Naive thymus-derived CD4-positive, alpha-beta T cell (primary cell): ENCODE data around the gene LYZL1. TPM values are rescaled to one million over a fixed set of nuclear protein-coding genes. Genes with fewer than 3 reads are reported as not detected.
"Not testable (repeated sequence)": the region's sequence is repeated elsewhere in the genome, so short reads cannot be mapped to it uniquely, and the experiment has no call there.

Source experiments
- ATAC-seq: fragments of 150-1000 bp; cut with Tn5 transposase; 2 replicates; pipeline ENCODE4 v1.10.0; 2021; ENCODE audit warnings: mild to moderate bottlenecking, moderate library complexity
- CTCF ChIA-PET: fragments of 350-600 bp; sonication (Branson Sonifier 250); formaldehyde crosslinking; loops from one replicate; lab custom pipeline; 2021; ENCODE audit warnings: antibody characterized with exemption; lab: Charles Lee
- POLR2A ChIA-PET: fragments of 350-600 bp; sonication (Branson Sonifier 250); formaldehyde crosslinking; loops from one replicate; lab custom pipeline; 2021; ENCODE audit warnings: antibody characterized with exemption, inconsistent platforms; lab: Charles Lee
- DNase-seq, 9 donors: peaks; one replicate each; pipeline versions ENCODE4 v3.0.0 to v3.0.0-alpha.2; 2020 to 2022; ENCODE audit warnings: mixed read lengths in 1 of 9
- H3K27ac ChIP-seq: one replicate; pipeline ENCODE4 v1.7.0; 2013; ENCODE audit warnings: mild to moderate bottlenecking, low read depth, low read length, moderate library complexity
- H3K27me3 ChIP-seq, 2 donors: one replicate each; pipeline ENCODE4 v1.7.0; 2013; ENCODE audit warnings: low read length in 2 of 2, mild to moderate bottlenecking in 2 of 2, moderate library complexity in 2 of 2; ENCODE audit not compliant: control insufficient read depth in 2 of 2, insufficient read depth in 2 of 2
- H3K36me3 ChIP-seq, 3 experiments: 1 replicate in 2 of 3; 2 replicates in 1 of 3; pipeline ENCODE4 v1.7.0; 2013; ENCODE audit warnings: low read length in 3 of 3, mild to moderate bottlenecking in 3 of 3, moderate library complexity in 1 of 3; ENCODE audit not compliant: insufficient read depth in 3 of 3, control insufficient read depth in 2 of 3
- H3K4me1 ChIP-seq, 2 donors: one replicate each; pipeline ENCODE4 v1.7.0; 2013; ENCODE audit warnings: low read length in 2 of 2, mild to moderate bottlenecking in 2 of 2, moderate library complexity in 1 of 2; ENCODE audit not compliant: control insufficient read depth in 2 of 2, insufficient read depth in 2 of 2
- H3K4me3 ChIP-seq: 2 replicates; pipeline ENCODE4 v1.7.0; 2013; ENCODE audit warnings: mild to moderate bottlenecking, low read length
- H3K9me3 ChIP-seq, 3 experiments: 1 replicate in 2 of 3; 2 replicates in 1 of 3; pipeline ENCODE4 v1.7.0; 2013; ENCODE audit warnings: low read length in 3 of 3; ENCODE audit not compliant: control insufficient read depth in 2 of 3
- H3K27ac Mint-ChIP-seq, 9 donors: one replicate each; pipeline ENCODE4 v1.8.0; 2020 to 2022; ENCODE audit warnings: mixed read lengths in 9 of 9, mild to moderate bottlenecking in 8 of 9, moderate library complexity in 5 of 9, inconsistent platforms in 2 of 9
- H3K27me3 Mint-ChIP-seq, 5 donors: one replicate each; pipeline ENCODE4 v1.8.0; 2021 to 2022; ENCODE audit warnings: mixed read lengths in 5 of 5, mild to moderate bottlenecking in 1 of 5
- H3K36me3 Mint-ChIP-seq, 5 donors: one replicate each; pipeline ENCODE4 v1.8.0; 2020 to 2022; ENCODE audit warnings: mixed read lengths in 5 of 5, mild to moderate bottlenecking in 3 of 5, inconsistent platforms in 1 of 5
- H3K4me1 Mint-ChIP-seq, 7 donors: one replicate each; pipeline ENCODE4 v1.8.0; 2020 to 2022; ENCODE audit warnings: mixed read lengths in 7 of 7, mild to moderate bottlenecking in 3 of 7, inconsistent platforms in 1 of 7
- H3K4me3 Mint-ChIP-seq, 10 donors: one replicate each; pipeline ENCODE4 v1.8.0; 2020 to 2022; ENCODE audit warnings: mild to moderate bottlenecking in 10 of 10, mixed read lengths in 10 of 10, moderate library complexity in 6 of 10, inconsistent platforms in 2 of 10
- H3K9me3 Mint-ChIP-seq, 11 donors: one replicate each; pipeline ENCODE4 v1.8.0; 2020 to 2022; ENCODE audit warnings: mixed read lengths in 11 of 11, mild to moderate bottlenecking in 4 of 11, inconsistent platforms in 1 of 11, moderate library complexity in 1 of 11
- intact Hi-C, 2 donors: fragments of 100-400 bp; cut with micrococcal nuclease; formaldehyde crosslinking; loops; one replicate each; pipeline ENCODE4 v1.15.1; 2023
- polyA plus RNA-seq, 2 donors: library from polyadenylated mRNA; unstranded; fragments of 300-500 nt; fragmentation: Illumina TruSeq; gene quantifications; one replicate each; pipeline ENCODE4 v1.2.3, GENCODE V29; 2021
- total RNA-seq, 6 experiments: library from RNA in 5 of 6; stranded (reverse) in 5 of 6; gene quantifications; 1 replicate in 5 of 6; 2 replicates in 1 of 6; pipeline ENCODE4 v1.2.3 and lab custom pipeline; 2021 to 2026

The LYZL1 gene
- total and polyA plus RNA-seq, 7 experiments from 2014 or later = not detected

GRCh38 chr10:29317027-29317420 lies 28.2 kb downstream of the LYZL1 start:
- CTCF ChIA-PET = no interaction called here
- intact Hi-C loops = no loop called here

GRCh38 chr10:29317423-29318021 lies 28.7 kb downstream of the LYZL1 start:
- Mint-ChIP-seq H3K4me3 (no peak overlapping the region), H3K36me3 (no peaks in the 10 kb centered on the region), H3K4me1 (peaks cover 5 to 11% (median 6%) of the 10 kb centered on the region in 7 donors), H3K9me3 (peaks cover 0 to 3% (median 0%) of the 10 kb centered on the region in 11 donors), H3K27ac (no peak overlapping the region), H3K27me3 (peaks cover 12 to 43% (median 36%) of the 10 kb centered on the region in 5 donors)
- intact Hi-C loops = no loop called here
- Histone ChIP-seq H3K27ac (no peak overlapping the region), H3K36me3 (no peaks in the 10 kb centered on the region), H3K4me3 (no peak overlapping the region), H3K27me3 (no peaks in the 10 kb centered on the region), H3K9me3 (no peaks in the 10 kb centered on the region), H3K4me1 (no peaks in the 10 kb centered on the region)
- POLR2A ChIA-PET = no interaction called here
- CTCF ChIA-PET = no interaction called here
- DNase-seq (no peak), ATAC-seq (no peak)

More at GRCh38 chr10:29317027-29317420, 28.2 kb downstream of the LYZL1 start:
- POLR2A ChIA-PET = no interaction called here
- Histone ChIP-seq H3K27me3 (no peaks in the 10 kb centered on the region), H3K9me3 (no peaks in the 10 kb centered on the region), H3K36me3 (no peaks in the 10 kb centered on the region), H3K4me1 (no peaks in the 10 kb centered on the region), H3K4me3 (no peak overlapping the region), H3K27ac (no peak overlapping the region)
- Mint-ChIP-seq H3K4me3 (no peak overlapping the region), H3K27ac (no peak overlapping the region), H3K27me3 (peaks cover 12 to 45% (median 38%) of the 10 kb centered on the region in 5 donors), H3K9me3 (peaks cover 0 to 3% (median 0%) of the 10 kb centered on the region in 11 donors), H3K4me1 (peaks cover 5 to 11% (median 6%) of the 10 kb centered on the region in 7 donors), H3K36me3 (no peaks in the 10 kb centered on the region)
- no peak for ATAC-seq
- DNase-seq = no peak

GRCh38 chr10:29318141-29319071 lies 29.5 kb downstream of the LYZL1 start:
- H3K27me3 ChIP-seq, H3K4me3 ChIP-seq, H3K36me3 Mint-ChIP-seq, H3K36me3 ChIP-seq, CTCF ChIA-PET, intact Hi-C loops, H3K27ac ChIP-seq, H3K9me3 ChIP-seq, DNase-seq, POLR2A ChIA-PET, H3K4me1 ChIP-seq, H3K9me3 Mint-ChIP-seq, H3K27ac Mint-ChIP-seq: not testable (repeated sequence)
- H3K27me3 Mint-ChIP-seq = peaks cover 15 to 46% (median 33%) of the 10 kb centered on the region in 5 donors
- H3K4me3 Mint-ChIP-seq = peak overlapping the region in 6 of 10 donors; percentile 3 to 41 (median 14)
- peaks cover 5 to 11% (median 6%) of the 10 kb centered on the region in 7 donors for H3K4me1 Mint-ChIP-seq
- peak; percentile 57 for ATAC-seq

DNA sequence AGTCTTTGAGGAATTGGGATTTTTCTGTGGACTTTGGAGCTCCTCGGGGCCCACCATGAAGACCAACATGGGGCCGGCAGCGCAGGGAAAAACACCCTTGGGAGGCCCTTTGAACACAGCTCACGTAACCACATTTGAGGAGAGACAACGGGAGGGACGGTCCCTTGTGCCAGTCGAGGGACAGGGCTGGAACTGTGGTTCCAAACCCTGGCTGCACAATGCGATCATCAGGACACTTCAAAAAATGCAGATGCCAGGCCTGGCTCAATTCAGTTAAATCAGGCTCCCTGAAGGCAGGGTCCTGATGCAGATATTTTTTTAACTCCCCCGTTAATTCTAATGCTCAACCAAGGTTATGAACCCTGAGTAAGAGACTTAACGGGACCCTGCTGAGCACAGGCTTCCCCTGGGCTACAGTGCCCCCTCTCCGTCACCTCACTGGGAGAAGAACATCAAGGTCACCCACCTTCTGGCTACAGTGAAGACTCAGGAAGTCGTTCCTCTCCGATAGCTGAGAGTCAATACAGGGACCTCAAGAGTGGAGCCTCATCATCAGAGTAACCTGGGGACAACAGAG lies 30.4 kb downstream of the LYZL1 start:
- ATAC-seq (no peak), DNase-seq (no peak)
- no peaks in the 10 kb centered on the region for H3K36me3 Mint-ChIP-seq
- no peak overlapping the region for H3K27ac ChIP-seq
- H3K27ac Mint-ChIP-seq = no peak overlapping the region
- intact Hi-C loops = no loop called here
- peaks cover 16 to 43% (median 33%) of the 10 kb centered on the region in 5 donors for H3K27me3 Mint-ChIP-seq
- ChIA-PET POLR2A (no interaction called here), CTCF (no interaction called here)
- H3K9me3 Mint-ChIP-seq = no peaks in the 10 kb centered on the region
- no peaks in the 10 kb centered on the region for H3K36me3 ChIP-seq
- no peaks in the 10 kb centered on the region for H3K27me3 ChIP-seq
- H3K4me3 Mint-ChIP-seq = no peak overlapping the region
- H3K4me1 ChIP-seq = no peaks in the 10 kb centered on the region
- H3K9me3 ChIP-seq = no peaks in the 10 kb centered on the region
- peaks cover 5 to 11% (median 6%) of the 10 kb centered on the region in 7 donors for H3K4me1 Mint-ChIP-seq
- H3K4me3 ChIP-seq = no peak overlapping the region

- H3K36me3 Mint-ChIP-seq, ATAC-seq, H3K4me1 ChIP-seq, H3K4me3 ChIP-seq, H3K4me3 Mint-ChIP-seq, POLR2A ChIA-PET, H3K9me3 Mint-ChIP-seq, DNase-seq, H3K9me3 ChIP-seq, CTCF ChIA-PET, intact Hi-C loops, H3K27ac Mint-ChIP-seq, H3K27ac ChIP-seq, H3K27me3 ChIP-seq, H3K36me3 ChIP-seq: not testable (repeated sequence)
- Mint-ChIP-seq H3K4me1 (peaks cover 5 to 11% (median 6%) of the 10 kb centered on the region in 7 donors), H3K27me3 (peaks cover 16 to 45% (median 29%) of the 10 kb centered on the region in 5 donors)
Observed at GRCh38 chr10:29320680-29321121, 31.8 kb downstream of the LYZL1 start.

GRCh38 chr10:29321656-29322055 lies 32.8 kb downstream of the LYZL1 start:
- intact Hi-C loops = no loop called here
- H3K27ac Mint-ChIP-seq = no peak overlapping the region

More at GRCh38 chr10:29321656-29322055, 32.8 kb downstream of the LYZL1 start:
- Histone ChIP-seq H3K36me3 (no peaks in the 10 kb centered on the region), H3K9me3 (no peaks in the 10 kb centered on the region), H3K27me3 (no peaks in the 10 kb centered on the region), H3K4me1 (no peaks in the 10 kb centered on the region), H3K27ac (no peak overlapping the region), H3K4me3 (no peak overlapping the region)
- POLR2A ChIA-PET = no interaction called here
- ATAC-seq (no peak), DNase-seq (no peak)
- H3K9me3 Mint-ChIP-seq = no peaks in the 10 kb centered on the region
- H3K4me1 Mint-ChIP-seq = peaks cover 5 to 11% (median 6%) of the 10 kb centered on the region in 7 donors
- H3K4me3 Mint-ChIP-seq = no peak overlapping the region
- peaks cover 13 to 47% (median 29%) of the 10 kb centered on the region in 5 donors for H3K27me3 Mint-ChIP-seq
- CTCF ChIA-PET = no interaction called here
- no peaks in the 10 kb centered on the region for H3K36me3 Mint-ChIP-seq
